Ascending aorta (tissue), 2 donors: ENCODE results near the gene SHISAL2A. TPM values are rescaled to one million over a fixed set of nuclear protein-coding genes. Genes with fewer than 3 reads are reported as not detected.

Experiments
- DNase-seq, 2 donors: peaks; one replicate each; pipeline ENCODE4 v3.0.0-alpha.2; 2019; ENCODE audit warnings: low spot score in 2 of 2
- H3K27ac ChIP-seq, 2 donors: fragments of 200-600 bp; sonication (generic); one replicate each; pipeline ENCODE4 v1.5.1; 2016 to 2017; ENCODE audit warnings: mild to moderate bottlenecking in 1 of 2
- H3K27me3 ChIP-seq: fragments of 200-600 bp; sonication (generic); one replicate; pipeline ENCODE4 v1.5.1; 2017
- H3K36me3 ChIP-seq, 2 donors: fragments of 200-600 bp; sonication (generic); one replicate each; pipeline ENCODE4 v1.5.1; 2016
- H3K4me1 ChIP-seq, 2 donors: fragments of 200-600 bp; sonication (generic); one replicate each; pipeline ENCODE4 v1.5.1; 2016 to 2017; ENCODE audit warnings: mild to moderate bottlenecking in 1 of 2
- H3K4me3 ChIP-seq, 2 donors: fragments of 200-600 bp; sonication (generic); one replicate each; pipeline ENCODE4 v1.5.1; 2016 to 2017; ENCODE audit warnings: mild to moderate bottlenecking in 1 of 2
- H3K9me3 ChIP-seq, 2 donors: fragments of 200-600 bp; sonication (generic); one replicate each; pipeline ENCODE4 v1.5.1; 2016
- intact Hi-C: fragments of 100-400 bp; cut with DNase I; formaldehyde crosslinking; loops from one replicate; pipeline ENCODE4 v1.15.1; 2023
- total RNA-seq: library from RNA; depleted of rRNA; stranded (reverse); fragments of >200 nt; gene quantifications from one replicate; pipeline ENCODE4 v1.1.0, GENCODE V29; 2016
- TF ChIP-seq, protein P1 (sequence below), 3 experiments: fragments of 200-600 bp in 2 of 3; fragments of 450-650 bp in 1 of 3; sonication (generic) in 2 of 3; IDR thresholded peaks; one replicate each; pipeline ENCODE4 v1.5.1; 2016 to 2019; ENCODE audit warnings: antibody characterized with exemption in 3 of 3, mild to moderate bottlenecking in 1 of 3, moderate library complexity in 1 of 3

Gene SHISAL2A
- total RNA-seq, 1 donor from 2014 or later = not detected

DNA sequence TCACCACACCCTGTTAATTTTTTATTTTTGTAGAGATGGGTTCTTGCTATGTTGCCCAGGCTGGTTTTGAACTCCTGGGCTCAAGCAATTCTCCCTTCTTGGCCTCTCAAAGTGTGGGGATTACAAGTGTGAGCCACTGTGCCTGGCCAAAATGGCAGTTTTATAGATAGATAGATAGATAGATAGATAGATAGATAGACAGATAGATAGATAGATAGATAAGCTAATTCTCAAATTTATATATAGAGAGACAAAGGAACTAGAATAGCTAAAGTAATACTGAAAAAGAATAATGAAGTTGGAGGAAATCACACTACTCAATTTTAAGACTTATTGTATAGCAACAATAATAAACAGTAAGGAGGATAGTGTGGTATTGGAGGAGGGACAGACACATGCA is 21.1 kb downstream of the SHISAL2A start:
- H3K27me3 ChIP-seq = no peaks in the 10 kb centered on the region
- no peaks in the 10 kb centered on the region for H3K36me3 ChIP-seq
- no peak overlapping the region for H3K27ac ChIP-seq
- no peaks in the 10 kb centered on the region for H3K9me3 ChIP-seq
- intact Hi-C loops = no loop called here
- no peaks in the 10 kb centered on the region for H3K4me1 ChIP-seq
- DNase-seq = no peak
- TF ChIP-seq, protein P1, sequence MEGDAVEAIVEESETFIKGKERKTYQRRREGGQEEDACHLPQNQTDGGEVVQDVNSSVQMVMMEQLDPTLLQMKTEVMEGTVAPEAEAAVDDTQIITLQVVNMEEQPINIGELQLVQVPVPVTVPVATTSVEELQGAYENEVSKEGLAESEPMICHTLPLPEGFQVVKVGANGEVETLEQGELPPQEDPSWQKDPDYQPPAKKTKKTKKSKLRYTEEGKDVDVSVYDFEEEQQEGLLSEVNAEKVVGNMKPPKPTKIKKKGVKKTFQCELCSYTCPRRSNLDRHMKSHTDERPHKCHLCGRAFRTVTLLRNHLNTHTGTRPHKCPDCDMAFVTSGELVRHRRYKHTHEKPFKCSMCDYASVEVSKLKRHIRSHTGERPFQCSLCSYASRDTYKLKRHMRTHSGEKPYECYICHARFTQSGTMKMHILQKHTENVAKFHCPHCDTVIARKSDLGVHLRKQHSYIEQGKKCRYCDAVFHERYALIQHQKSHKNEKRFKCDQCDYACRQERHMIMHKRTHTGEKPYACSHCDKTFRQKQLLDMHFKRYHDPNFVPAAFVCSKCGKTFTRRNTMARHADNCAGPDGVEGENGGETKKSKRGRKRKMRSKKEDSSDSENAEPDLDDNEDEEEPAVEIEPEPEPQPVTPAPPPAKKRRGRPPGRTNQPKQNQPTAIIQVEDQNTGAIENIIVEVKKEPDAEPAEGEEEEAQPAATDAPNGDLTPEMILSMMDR (IDR thresholded peaks at IDR 0.05) = no peak
- H3K4me3 ChIP-seq = no peak overlapping the region

DNA sequence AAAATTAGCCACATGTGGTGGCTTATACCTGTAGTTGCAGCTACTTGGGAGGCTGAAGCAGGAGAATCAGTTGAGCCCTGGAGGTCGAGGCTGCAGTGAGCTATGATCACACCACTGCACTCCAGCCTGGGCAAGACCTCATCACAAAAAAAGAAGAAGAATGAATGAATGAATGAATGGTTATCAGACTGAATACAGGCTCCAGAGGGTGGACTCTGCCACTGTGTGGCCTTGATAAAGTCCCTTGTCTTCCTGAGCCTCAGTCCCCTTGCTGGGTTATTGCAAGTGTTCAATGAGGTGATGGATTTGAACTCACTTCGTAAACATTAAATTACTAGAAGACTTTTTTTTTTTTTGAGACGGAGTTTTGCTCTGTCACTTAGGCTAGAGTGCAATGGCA is 24.7 kb downstream of the SHISAL2A start:
- no peaks in the 10 kb centered on the region for H3K4me1 ChIP-seq
- H3K27ac ChIP-seq = no peak overlapping the region
- H3K36me3 ChIP-seq = no peaks in the 10 kb centered on the region
- no peaks in the 10 kb centered on the region for H3K9me3 ChIP-seq
- H3K27me3 ChIP-seq = no peaks in the 10 kb centered on the region
- TF ChIP-seq, protein P1 (IDR thresholded peaks at IDR 0.05) = no peak
- no peak overlapping the region for H3K4me3 ChIP-seq
- DNase-seq = no peak
- intact Hi-C loops = no loop called here

DNA sequence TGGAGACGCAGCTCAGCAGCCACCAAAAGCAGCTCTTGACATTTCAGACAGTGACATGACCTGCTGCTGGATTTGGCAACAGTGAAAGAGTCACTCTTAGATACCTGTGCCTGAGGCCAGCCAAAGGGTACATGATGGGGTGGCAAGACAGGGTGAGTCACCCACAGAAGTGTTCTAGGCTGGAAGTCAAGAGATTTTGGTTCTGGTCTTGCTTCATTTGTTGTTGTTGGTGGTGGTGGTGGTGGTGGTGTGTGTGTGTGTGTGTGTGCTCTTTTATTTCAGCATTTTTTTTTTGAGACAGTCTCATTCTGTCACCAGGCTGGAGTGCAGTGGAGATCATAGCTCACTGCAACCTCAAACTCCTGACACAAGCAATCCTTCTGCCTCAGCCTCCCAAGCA is 25.8 kb downstream of the SHISAL2A start:
- Histone ChIP-seq H3K36me3 (no peaks in the 10 kb centered on the region), H3K4me3 (no peak overlapping the region), H3K27me3 (no peaks in the 10 kb centered on the region), H3K4me1 (no peaks in the 10 kb centered on the region), H3K9me3 (no peaks in the 10 kb centered on the region), H3K27ac (no peak overlapping the region)
- no peak for DNase-seq
- intact Hi-C loops = no loop called here
- TF ChIP-seq, protein P1 (IDR thresholded peaks at IDR 0.05) = no peak

DNA sequence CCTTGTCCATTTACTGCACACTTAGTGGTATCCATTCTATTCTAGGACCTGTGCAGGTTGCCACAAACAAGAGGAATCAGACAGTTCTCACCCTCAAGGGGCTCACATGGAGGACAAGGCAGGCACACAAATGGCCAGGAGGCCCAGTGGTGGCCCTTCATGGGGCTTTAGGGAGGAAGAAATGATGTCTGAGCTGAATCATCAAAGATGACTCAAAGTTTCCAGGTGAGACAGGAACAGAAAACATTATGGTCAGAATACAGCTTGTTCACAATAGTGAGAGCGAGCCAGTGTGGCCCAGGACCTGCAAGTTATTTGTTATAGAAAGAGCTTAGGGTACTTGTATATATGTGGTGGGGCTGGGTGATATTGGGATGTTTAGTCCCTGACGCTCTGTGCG is 26.4 kb downstream of the SHISAL2A start:
- no peak overlapping the region for H3K27ac ChIP-seq
- no peaks in the 10 kb centered on the region for H3K9me3 ChIP-seq
- no peaks in the 10 kb centered on the region for H3K4me1 ChIP-seq
- H3K27me3 ChIP-seq = no peaks in the 10 kb centered on the region
- H3K4me3 ChIP-seq = no peak overlapping the region
- intact Hi-C loops = no loop called here
- TF ChIP-seq, protein P1 (IDR thresholded peaks at IDR 0.05) = no peak
- no peaks in the 10 kb centered on the region for H3K36me3 ChIP-seq
- no peak for DNase-seq

DNA sequence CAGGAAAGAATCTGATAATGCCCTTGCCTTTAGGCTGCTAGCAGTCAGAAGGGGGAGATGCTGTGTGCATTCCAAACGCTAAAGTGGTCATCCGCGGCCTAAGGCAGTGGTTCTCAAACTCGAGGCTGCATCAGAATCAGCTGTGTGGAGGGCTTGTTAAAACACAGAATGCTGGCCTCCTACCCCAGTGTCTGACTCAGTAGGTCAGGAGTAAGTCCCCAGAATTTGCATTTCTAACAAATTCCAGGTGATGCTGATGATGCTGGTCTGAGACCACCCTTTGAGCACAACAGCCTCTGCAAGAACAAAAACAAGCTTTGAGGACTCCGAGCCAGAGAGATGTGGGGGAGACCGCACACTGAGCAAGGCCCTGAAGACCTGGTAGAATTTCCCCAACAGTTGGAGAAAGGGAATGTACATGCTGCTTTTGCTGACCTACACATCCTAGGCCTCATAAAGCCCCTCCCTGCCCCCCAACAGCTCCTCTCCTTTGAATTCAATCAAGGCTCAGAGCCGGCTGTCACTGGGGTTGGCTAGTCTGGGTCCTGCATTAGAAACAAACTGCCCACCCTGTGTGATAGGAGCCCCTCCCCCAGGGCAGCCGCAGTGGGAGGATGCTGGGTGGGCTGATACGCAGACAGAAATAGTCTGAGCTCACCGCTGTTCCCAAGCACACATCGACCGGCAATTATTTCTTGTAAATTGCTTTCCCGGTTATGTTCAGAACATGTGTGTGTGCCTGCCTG is 27.1 kb downstream of the SHISAL2A start:
- Histone ChIP-seq H3K4me3 (no peak overlapping the region), H3K27me3 (no peaks in the 10 kb centered on the region), H3K9me3 (no peaks in the 10 kb centered on the region), H3K27ac (no peak overlapping the region), H3K36me3 (no peaks in the 10 kb centered on the region), H3K4me1 (no peaks in the 10 kb centered on the region)
- TF ChIP-seq, protein P1 (IDR thresholded peaks at IDR 0.05) = no peak
- intact Hi-C loops = no loop called here
- no peak for DNase-seq
